Measurements from ENCODE around the gene SCAPER.
A peak's percentile ranks its signal among the peaks of the same experiment; 100 is the strongest.

Gene SCAPER

GRCh38 chr15:76905013-76905839, at the start of gene SCAPER:
Gene SCAPER (minus strand): TSS chr15:76905340. CDS start chr15:76883817, 21,523 bp downstream.
- no peak for FAIRE-seq

- no peak for FAIRE-seq
Measured at GRCh38 chr15:76954744-76955143, 49.6 kb upstream of the SCAPER start.

- FAIRE-seq: no peak
Measured at GRCh38 chr15:76953913-76954312, 48.8 kb upstream of the SCAPER start.

- FAIRE-seq: no peak
Measured at GRCh38 chr15:76951220-76951619, 46.1 kb upstream of the SCAPER start.

GRCh38 chr15:76947454-76947853, 42.3 kb upstream of the SCAPER start:
- no peak for FAIRE-seq

- FAIRE-seq: peak; percentile 80
Measured at GRCh38 chr15:76945494-76946093, 40.5 kb upstream of the SCAPER start.

GRCh38 chr15:76942331-76942730, 37.2 kb upstream of the SCAPER start:
- no peak for FAIRE-seq

- no peak for FAIRE-seq
Measured at GRCh38 chr15:76941636-76942035, 36.5 kb upstream of the SCAPER start.

- FAIRE-seq: no peak
Measured at GRCh38 chr15:76939715-76940114, 34.6 kb upstream of the SCAPER start.

GRCh38 chr15:76938752-76939151, 33.6 kb upstream of the SCAPER start:
- FAIRE-seq: no peak

GRCh38 chr15:76936671-76937070, 31.5 kb upstream of the SCAPER start:
- FAIRE-seq: no peak

- no peak for FAIRE-seq
Measured at GRCh38 chr15:76935620-76936019, 30.5 kb upstream of the SCAPER start.

GRCh38 chr15:76932135-76932966, 27.2 kb upstream of the SCAPER start:
- FAIRE-seq: no peak

- no peak for FAIRE-seq
Measured at GRCh38 chr15:76931397-76932134, 26.4 kb upstream of the SCAPER start, which contains the start of gene RCN2. Gene RCN2 (plus strand): TSS chr15:76931749. CDS start chr15:76931842, 93 bp downstream.

GRCh38 chr15:76930831-76931396, 25.8 kb upstream of the SCAPER start:
- no peak for FAIRE-seq

GRCh38 chr15:76929011-76929760, 24.0 kb upstream of the SCAPER start:
- FAIRE-seq: no peak

GRCh38 chr15:76928201-76928600, 23.1 kb upstream of the SCAPER start:
- FAIRE-seq: no peak

- FAIRE-seq: no peak
Measured at GRCh38 chr15:76916369-76916768, 11.2 kb upstream of the SCAPER start.

GRCh38 chr15:76913737-76914136, 8.6 kb upstream of the SCAPER start:
- no peak for FAIRE-seq

- no peak for FAIRE-seq
Measured at GRCh38 chr15:76912430-76912829, 7.3 kb upstream of the SCAPER start.

GRCh38 chr15:76905855-76906254, 715 bp upstream of the SCAPER start:
- FAIRE-seq: no peak
